Measurements from ENCODE around the gene FAHD2A.
"Not testable (repeated sequence)": the region's sequence is repeated elsewhere in the genome, so short reads cannot be mapped to it uniquely, and the experiment has no call there.

The FAHD2A gene

GRCh38 chr2:95402370-95403203 is at the start of gene FAHD2A:
Gene FAHD2A (plus strand): TSS chr2:95402708. CDS start chr2:95405559, 2,851 bp downstream.
- intact Hi-C loops (cut with DNase I) = no loop called here
- DNase-seq = peak; percentile 96 to 100 (median 99)

- intact Hi-C loops (cut with DNase I) = no loop called here
- DNase-seq = peak in 11 of 42 donors; percentile 0 to 32 (median 5)
Measured at GRCh38 chr2:95353055-95353575, 49.4 kb upstream of the FAHD2A start.

- intact Hi-C loops (cut with DNase I) = no loop called here
- peak in 12 of 42 donors; percentile 3 to 27 (median 7) for DNase-seq
Measured at GRCh38 chr2:95353613-95354468, 48.7 kb upstream of the FAHD2A start.

- intact Hi-C loops (cut with DNase I) = no loop called here
- peak in 10 of 42 donors; percentile 1 to 22 (median 8) for DNase-seq
Measured at GRCh38 chr2:95354469-95354901, 48.0 kb upstream of the FAHD2A start.

- DNase-seq = peak in 11 of 42 donors; percentile 1 to 33 (median 6)
- intact Hi-C loops (cut with DNase I) = no loop called here
Measured at GRCh38 chr2:95354925-95355324, 47.6 kb upstream of the FAHD2A start.

GRCh38 chr2:95355486-95355885 is 47.0 kb upstream of the FAHD2A start:
- DNase-seq; intact Hi-C loops (cut with DNase I): not testable (repeated sequence)

- DNase-seq = peak in 12 of 42 donors; percentile 1 to 23 (median 10)
- intact Hi-C loops (cut with DNase I) = no loop called here
Measured at GRCh38 chr2:95356821-95357700, 45.4 kb upstream of the FAHD2A start.

GRCh38 chr2:95357717-95358280 is 44.7 kb upstream of the FAHD2A start:
- intact Hi-C loops (cut with DNase I) = no loop called here
- peak in 12 of 42 donors; percentile 1 to 19 (median 5) for DNase-seq

- intact Hi-C loops (cut with DNase I) = no loop called here
- peak in 5 of 42 donors; percentile 2 to 7 (median 4) for DNase-seq
Measured at GRCh38 chr2:95359031-95359430, 43.5 kb upstream of the FAHD2A start.

GRCh38 chr2:95359501-95359930 is 43.0 kb upstream of the FAHD2A start:
- intact Hi-C loops (cut with DNase I) = no loop called here
- DNase-seq = peak in 12 of 42 donors; percentile 3 to 31 (median 10)

GRCh38 chr2:95361216-95361980 is 41.1 kb upstream of the FAHD2A start:
- peak in 13 of 42 donors; percentile 3 to 23 (median 8) for DNase-seq
- intact Hi-C loops (cut with DNase I) = no loop called here

- intact Hi-C loops (cut with DNase I) = no loop called here
- DNase-seq = peak in 4 of 42 donors; percentile 9 to 26 (median 16)
Measured at GRCh38 chr2:95362486-95362885, 40.0 kb upstream of the FAHD2A start.

- intact Hi-C loops (cut with DNase I) = no loop called here
- DNase-seq = peak in 1 of 42 donors; percentile 7
Measured at GRCh38 chr2:95366514-95366913, 36.0 kb upstream of the FAHD2A start.

GRCh38 chr2:95372216-95372829 is 30.2 kb upstream of the FAHD2A start:
- DNase-seq = peak in 6 of 42 donors; percentile 9 to 21 (median 16)
- intact Hi-C loops (cut with DNase I) = loop anchor here (5.0 kb wide), 1 partner anchor 105 kb away; no protein-coding TSS in a partner anchor

GRCh38 chr2:95372845-95373244 is 29.7 kb upstream of the FAHD2A start:
- DNase-seq = peak in 5 of 42 donors; percentile 7 to 23 (median 15)
- intact Hi-C loops (cut with DNase I) = loop anchor here (5.0 kb wide), 1 partner anchor 106 kb away; no protein-coding TSS in a partner anchor

- intact Hi-C loops (cut with DNase I) = loop anchor here (5.0 kb wide), 1 partner anchor 107 kb away; no protein-coding TSS in a partner anchor
- DNase-seq = peak in 4 of 42 donors; percentile 2 to 18 (median 6)
Measured at GRCh38 chr2:95374029-95374428, 28.5 kb upstream of the FAHD2A start.

Data from head of caudate nucleus (tissue), 42 donors.